IPS-18c (cell line): ENCODE measurements around the gene WDR72.

ENCODE experiments used
- H3K4me3 ChIP-seq: 2 replicates; pipeline ENCODE4 v1.7.0; 2013; ENCODE audit warnings: low read depth, mild to moderate bottlenecking, low read length, moderate library complexity; ENCODE audit not compliant: insufficient read depth
- H3K9me3 ChIP-seq: one replicate; pipeline ENCODE4 v1.6.1; 2013; ENCODE audit warnings: mild to moderate bottlenecking, low read length, moderate library complexity; ENCODE audit not compliant: control insufficient read depth, insufficient read depth

WDR72 gene

DNA sequence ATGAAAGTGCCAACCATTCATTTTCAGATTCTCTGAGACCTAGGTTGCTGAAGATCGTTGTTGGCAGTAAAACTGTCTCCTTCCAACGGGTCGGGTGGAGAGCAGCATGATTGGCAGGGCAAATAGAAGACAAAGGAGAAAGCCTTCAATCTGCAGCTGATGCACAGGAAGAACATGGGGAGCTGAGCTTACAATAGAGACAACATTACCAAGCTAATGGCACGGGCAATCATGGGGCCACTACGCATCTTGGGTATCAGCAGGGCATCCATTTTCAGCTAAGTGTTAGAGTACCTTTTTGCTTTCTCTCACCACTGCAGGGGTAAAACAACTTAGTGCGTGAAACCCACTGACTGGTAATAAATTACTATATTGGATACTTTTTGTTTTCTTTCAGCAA, 114.8 kb downstream of the WDR72 start:
- Histone ChIP-seq H3K9me3 (no peaks in the 10 kb centered on the region), H3K4me3 (no peak overlapping the region)

DNA sequence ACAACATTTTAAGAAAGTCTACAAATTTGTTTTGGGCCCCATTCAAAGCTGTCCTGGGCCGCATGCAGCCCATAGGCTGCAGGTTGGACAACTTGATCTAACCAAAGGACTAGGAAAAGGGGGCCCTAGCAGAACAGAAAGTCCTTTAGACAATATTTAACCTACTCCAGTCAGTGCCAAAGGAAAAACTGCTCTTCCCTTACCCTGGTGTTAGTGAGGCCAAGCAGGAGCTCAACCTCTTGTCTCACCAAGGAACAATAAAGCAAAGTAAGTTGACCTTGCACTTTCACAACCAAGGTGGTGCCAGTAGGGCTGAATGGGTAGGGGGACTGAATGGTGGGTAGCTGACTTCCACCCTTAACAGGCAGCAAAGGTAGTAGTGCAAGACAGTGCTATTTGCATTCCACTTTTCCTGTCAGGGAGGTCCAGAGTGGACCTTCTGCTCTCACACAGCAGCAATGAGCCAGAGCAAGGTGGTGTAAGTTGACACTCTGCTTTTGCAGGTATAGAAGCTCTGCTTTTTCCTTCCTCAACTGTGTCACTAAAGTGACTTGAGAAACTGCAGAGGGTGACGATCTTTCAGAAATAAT, 124.9 kb downstream of the WDR72 start:
- no peak overlapping the region for H3K4me3 ChIP-seq
- peaks cover 5% of the 10 kb centered on the region for H3K9me3 ChIP-seq

DNA sequence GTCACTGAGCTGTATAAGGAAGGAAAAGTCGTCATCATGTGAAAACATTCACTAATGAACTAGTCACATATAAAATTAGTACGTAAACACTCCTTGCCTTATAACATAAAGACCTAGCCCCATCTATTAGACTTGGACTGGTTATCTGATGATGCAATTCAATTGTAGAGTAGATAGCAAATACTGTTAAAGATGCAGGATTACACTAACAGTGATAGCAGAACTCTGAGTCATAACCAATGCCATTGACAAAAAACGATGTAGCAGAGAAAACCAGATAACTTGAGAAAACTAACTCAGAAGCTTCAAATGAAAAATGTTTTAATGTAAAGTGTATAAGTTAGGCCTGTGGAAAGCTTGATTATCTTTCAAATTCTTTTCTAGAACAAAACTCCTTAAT, 132.2 kb downstream of the WDR72 start:
- no peak overlapping the region for H3K4me3 ChIP-seq

DNA sequence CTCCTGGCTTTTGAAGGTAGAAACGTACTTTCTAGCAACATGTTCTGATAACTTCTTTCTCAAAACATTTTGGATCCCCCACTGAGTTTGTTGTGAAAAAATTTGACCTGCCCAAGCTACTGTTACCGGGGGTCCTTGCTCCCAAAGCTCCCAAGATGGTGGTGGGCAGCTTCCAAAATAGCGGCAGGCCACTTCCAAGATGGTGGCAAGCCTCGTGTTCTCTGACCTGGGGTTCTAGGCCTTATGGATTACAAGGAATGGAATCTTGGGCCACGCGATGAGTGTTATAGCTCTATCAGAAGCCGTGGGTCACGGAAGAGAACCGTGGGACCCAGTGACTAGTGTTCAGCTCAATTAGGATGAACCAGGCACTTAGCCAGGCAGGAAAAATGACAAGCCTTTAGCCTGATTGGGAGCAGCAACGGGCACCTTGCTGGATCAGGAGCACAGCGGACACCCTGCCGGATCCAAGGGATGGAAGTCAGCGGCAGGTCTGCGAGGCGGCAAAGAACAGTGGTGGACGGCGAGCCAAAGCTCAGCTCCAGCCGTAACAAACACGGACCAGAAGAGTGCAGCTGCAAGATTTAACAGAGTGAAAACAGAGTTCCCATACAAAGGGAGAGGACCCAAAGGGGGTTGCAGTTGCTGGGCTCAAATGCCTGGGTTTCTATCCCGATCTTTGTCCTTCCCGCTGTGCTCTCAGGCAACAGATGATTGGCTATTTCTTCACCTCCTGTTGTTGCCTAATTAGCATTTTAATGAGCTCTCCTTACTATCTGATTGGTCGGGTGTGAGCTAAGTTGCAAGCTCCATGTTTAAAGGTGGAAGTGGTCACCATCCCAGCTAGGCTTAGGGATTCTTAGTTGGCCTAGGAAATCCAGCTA, 133.3 kb downstream of the WDR72 start:
- H3K9me3 ChIP-seq = no peaks in the 10 kb centered on the region
- H3K4me3 ChIP-seq = no peak overlapping the region

More for the DNA sequence above, 132.2 kb downstream of the WDR72 start:
- peaks cover 5% of the 10 kb centered on the region for H3K9me3 ChIP-seq

DNA sequence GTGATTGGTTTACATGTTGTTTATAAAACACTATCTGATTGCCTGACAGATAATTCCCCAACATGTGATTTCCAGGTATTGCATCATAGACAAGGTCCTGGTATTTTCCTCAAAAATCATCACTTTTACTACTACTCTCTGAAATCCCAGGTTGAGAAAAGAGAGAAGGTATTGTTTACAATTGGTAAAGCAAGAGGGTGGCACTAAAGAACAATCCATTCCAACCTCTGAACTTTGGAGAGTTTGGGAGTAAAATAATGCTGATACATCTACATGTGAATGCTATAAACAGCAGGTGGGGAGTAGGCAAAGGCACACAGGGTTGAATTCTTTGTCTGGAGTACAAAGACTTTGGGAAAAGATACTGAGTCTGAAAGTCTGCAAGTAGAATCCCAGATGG, 134.2 kb downstream of the WDR72 start:
- Histone ChIP-seq H3K9me3 (no peaks in the 10 kb centered on the region), H3K4me3 (no peak overlapping the region)

DNA sequence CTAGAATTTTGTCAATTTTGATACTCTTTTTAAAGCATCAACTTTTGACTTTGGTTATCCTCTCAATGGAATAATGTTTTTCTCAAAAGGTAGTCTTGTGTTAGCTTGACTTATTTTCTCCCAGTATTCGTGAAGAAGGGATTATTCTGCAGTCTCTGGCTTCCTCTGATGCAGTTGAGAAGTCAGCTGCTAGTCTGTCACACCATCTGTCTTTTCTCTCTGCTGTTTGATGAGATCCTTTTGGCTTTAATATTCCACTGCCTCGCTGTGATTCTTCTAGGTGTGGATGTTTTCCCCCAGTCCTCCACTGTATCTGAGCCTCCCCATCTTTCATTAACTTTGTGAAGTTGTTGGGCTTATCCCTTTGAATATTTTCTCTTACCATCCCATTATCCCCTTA, 141.0 kb downstream of the WDR72 start:
- H3K4me3 ChIP-seq = no peak overlapping the region
- H3K9me3 ChIP-seq = no peaks in the 10 kb centered on the region

DNA sequence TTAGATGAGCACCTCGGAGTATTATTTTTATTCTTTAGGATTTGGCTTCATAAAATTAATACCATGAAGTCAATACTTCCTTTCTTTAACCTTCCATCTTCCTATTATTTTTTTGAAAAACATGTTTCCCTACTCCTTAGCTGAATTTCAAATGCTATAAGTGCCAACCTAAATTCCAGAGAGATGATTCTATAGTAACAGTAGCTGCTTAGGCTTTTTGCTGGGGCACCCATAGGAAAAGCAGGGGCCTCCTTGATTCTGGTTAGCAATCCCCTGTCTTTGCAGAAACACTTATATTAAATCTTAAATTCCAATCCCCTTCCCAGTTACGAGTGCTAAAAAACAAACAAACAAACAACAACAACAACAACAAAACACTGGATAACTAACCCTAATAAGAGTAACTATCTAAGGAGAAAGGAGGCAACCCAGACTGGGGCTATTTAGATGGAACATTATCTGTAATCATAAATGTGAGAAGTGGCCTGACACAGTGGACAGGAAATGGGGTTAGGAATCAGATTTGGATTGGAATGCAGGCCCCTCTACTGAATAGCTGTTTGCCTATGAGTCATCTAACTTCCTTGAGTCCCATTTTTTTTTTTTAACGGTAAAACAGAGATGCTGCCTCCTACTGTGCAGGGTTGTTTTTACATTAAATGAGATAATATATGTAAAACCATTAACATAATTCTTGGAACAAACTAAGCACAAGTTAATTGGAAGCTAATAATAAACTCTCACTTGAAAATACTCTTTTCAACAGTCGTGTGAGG, 148.1 kb downstream of the WDR72 start:
- Histone ChIP-seq H3K9me3 (no peaks in the 10 kb centered on the region), H3K4me3 (no peak overlapping the region)

DNA sequence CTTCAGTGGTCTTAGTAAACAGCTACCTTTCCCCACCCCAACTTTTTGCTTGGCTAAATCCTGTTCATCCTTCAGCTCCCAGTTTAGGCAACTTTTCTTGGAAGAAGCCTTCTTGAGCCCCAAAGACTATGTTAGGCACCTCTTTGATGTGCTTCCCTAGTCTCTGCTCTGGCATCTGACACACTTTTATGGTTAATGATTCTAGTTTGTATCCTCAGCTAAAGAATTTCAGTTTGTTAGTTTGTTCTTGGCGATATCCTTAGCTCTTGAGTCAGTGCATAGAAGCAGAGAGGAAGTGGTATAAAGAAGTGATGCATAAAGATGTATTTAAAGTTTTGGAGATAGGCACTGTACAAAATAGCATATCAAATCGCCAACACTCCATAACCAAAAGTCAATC, 168.4 kb downstream of the WDR72 start:
- Histone ChIP-seq H3K4me3 (no peak overlapping the region), H3K9me3 (no peaks in the 10 kb centered on the region)

DNA sequence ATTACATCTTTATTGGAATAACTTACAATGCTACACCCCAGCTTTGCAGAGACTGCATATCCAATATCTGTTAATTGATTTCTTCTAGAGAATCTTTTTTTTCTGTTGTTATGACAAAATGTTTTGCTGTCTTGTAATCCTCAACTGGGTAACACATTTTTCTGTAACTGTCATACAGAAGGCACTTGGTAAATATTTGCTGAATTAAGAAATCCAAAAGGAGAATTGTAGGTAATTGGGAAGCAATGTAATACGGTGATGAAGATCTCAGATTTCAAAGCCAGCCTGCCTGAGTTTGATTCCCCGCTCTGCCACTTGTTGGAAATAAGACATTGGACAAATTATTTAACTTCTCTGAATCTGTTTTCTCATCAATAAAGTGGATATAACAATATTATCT, 169.1 kb downstream of the WDR72 start:
- no peaks in the 10 kb centered on the region for H3K9me3 ChIP-seq
- no peak overlapping the region for H3K4me3 ChIP-seq

DNA sequence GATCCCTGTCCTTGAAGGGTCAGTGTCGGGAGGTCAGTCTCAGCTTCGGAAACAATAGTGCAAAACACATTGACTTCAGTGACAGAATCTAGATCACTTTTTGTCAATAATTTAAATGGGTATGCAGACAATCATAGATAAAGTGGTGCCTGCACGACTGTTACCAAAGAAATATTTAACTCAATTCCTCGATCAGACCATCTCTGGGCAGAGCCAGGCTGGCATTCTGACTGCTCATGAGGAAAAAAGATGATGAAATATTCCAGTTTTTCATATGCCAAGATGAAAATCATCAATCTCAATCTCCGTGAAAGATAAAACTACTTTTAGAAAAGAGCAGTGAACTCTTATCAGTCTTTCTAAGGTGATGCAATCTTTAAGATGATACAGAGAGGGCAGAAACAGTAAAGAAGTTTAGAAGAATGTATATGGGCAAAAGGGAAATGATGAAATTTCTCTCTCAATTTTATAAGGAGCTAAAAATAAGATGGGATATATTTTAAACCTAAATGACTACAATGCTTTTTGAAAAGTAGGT, 169.9 kb downstream of the WDR72 start:
- Histone ChIP-seq H3K4me3 (no peak overlapping the region), H3K9me3 (no peaks in the 10 kb centered on the region)

DNA sequence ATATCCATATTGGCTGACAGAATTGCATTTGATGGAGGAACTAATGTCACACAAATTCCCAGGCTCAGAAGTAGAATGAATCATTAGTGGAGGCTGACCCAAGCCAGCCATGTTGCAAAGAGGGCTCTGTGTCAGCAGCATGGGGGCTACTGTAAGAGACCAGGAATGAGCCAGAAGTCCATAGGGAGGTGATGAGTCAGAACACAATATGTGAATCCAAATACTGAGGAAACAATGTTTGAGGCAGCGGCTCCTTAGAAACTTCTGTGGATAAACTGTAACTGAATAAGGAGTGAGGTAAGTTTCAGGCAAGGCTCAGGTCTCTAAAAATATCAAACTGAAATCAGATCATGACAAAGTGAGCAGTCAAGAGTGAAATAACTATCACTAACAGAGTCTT, 170.7 kb downstream of the WDR72 start:
- no peaks in the 10 kb centered on the region for H3K9me3 ChIP-seq
- no peak overlapping the region for H3K4me3 ChIP-seq

DNA sequence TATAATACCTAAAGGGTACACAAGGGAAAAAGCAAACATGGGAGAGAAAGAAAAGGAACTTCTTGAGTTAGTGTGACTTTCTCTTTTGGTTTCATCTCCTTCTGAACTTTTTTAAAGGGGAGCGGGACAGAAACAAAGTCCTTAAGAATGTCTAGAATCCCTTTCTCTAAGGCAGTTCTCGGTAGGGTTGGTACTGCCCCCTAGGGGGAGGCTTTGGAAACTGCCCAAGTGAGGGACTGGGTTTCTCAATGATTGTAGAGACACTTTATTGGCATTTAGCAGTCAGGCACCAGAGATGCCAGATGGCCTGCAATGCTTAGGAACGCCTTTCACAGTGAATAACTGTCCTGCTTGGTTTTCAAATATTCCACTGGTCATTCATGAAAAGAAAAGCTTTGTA, 172.7 kb downstream of the WDR72 start:
- Histone ChIP-seq H3K9me3 (no peaks in the 10 kb centered on the region), H3K4me3 (no peak overlapping the region)

DNA sequence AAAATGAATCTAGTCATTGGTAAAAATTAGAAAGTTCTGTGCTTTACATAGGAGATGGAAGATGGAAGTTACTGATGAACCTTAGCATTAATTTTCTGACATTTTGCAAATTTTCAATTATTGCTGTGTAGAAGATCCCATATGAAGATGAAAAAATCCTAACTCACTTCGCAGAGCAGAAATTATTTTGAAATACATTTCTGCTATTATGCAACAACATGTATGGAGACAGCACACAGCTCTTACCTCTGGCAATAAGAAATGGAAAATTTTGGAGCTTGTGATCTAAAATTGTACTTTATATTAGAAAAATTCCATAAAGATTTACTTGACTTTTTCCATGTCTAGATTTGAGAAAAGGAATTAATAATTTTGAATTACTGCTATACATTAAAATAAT, 177.9 kb downstream of the WDR72 start:
- no peaks in the 10 kb centered on the region for H3K9me3 ChIP-seq
- H3K4me3 ChIP-seq = no peak overlapping the region

DNA sequence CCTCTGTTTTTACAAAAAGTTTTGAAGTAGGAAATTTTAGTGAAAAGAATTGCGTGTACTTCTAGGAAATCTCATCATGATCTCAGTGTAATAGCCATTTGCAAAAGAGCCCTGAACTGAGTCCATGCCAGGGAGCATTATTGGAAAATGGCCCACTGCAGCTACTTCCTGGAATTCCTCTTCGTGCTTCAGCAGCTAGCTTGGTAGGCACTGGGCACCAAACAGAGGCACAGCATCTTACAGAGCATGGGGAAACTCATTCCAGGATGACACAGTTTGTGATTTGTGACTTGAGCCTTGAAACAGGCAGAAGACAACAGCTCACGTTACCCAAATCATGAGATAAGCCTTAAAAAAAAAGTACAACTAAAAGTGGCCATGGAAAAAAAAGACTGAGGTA, 179.1 kb downstream of the WDR72 start:
- Histone ChIP-seq H3K4me3 (no peak overlapping the region), H3K9me3 (no peaks in the 10 kb centered on the region)

DNA sequence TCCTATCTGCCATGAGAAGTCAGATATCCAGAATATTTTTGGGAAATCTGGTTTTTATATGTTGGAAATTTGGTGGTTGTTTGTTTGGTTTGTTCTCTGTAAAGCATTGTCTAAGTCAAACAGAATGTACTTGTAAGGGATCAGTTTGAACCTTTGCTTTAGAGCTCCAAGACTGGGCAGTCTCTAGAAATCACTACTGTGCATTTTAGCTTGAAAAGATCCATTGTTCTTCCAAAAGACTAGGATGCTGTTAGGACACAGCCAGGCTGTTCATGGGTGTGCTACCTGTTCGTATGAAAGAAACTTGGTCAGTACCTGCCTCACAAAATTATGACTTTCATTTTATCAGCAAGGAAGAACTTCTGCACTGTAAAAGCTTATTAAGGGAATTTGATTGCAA, 182.6 kb downstream of the WDR72 start:
- H3K4me3 ChIP-seq = no peak overlapping the region
- H3K9me3 ChIP-seq = no peaks in the 10 kb centered on the region

DNA sequence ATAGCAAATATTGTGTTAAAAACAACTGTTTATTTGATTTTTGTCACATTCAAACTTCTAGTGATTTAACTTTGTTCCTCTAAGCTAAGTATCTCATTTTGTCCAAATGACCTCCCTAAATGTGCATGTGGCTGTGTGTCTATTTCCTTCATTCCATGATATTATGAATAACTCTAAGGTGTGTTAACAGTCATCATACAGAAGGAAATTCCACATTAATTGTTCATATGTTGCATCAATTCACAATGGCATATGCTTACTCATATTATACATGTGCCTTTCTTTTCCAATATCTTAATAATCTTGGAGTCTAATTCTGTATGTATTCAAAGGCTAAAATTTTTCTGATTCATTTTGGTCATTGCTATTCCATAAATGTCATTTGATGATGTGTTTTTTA, 186.4 kb downstream of the WDR72 start:
- H3K9me3 ChIP-seq = no peaks in the 10 kb centered on the region
- H3K4me3 ChIP-seq = no peak overlapping the region

DNA sequence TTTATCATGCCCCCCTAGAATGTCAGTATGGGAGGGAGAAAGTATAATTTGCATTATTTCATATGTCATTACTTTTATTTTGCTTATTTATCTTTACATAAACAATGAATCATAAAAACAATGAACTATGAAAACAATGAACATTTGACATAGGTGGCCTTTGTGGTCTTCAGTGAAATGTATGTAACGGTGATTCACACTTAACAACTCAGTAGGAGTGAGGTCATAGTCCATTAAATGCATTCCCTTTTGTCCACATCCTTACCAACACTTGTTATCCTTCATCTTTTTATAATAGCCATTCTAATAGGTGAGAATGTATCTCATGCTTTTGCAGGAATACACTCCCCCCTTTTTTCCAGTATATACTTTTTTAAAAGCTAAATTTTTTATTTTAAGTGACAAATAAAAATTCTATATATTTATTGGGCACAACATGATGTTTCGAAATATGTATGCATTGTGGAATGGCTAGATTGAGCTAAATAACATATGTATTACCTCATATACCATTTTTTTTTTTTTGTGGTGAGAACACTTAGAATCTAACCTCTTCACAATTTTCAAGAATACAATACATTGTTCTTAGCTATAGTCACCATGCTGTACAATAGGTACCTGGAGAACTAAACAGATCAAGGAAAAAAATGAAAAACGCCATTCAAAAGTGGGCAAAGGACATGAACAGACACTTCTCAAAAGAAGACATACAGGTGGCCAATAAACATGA, 189.5 kb downstream of the WDR72 start:
- H3K4me3 ChIP-seq = no peak overlapping the region
- H3K9me3 ChIP-seq = no peaks in the 10 kb centered on the region
